ENCODE results near the gene RHBDD3.
A peak's percentile ranks its signal among the peaks of the same experiment; 100 is the strongest.

The RHBDD3 gene

GRCh38 chr22:29267858-29268510 is at the start of gene RHBDD3, which contains the start of gene EWSR1:
TSS of gene RHBDD3 (minus strand) at chr22:29267981. CDS start at chr22:29265626, 2,355 bp downstream.
TSS of gene EWSR1 (plus strand) at chr22:29268268. CDS start at chr22:29268337, 69 bp downstream.
- peak; percentile 82 for DNase-seq (ENCODE audit: low read depth)

GRCh38 chr22:29316141-29316828 is 48.5 kb upstream of the RHBDD3 start:
- DNase-seq (ENCODE audit: low read depth), result no peak

GRCh38 chr22:29315286-29316140 is 47.7 kb upstream of the RHBDD3 start, which contains the start of gene RASL10A:
TSS of gene RASL10A (minus strand) at chr22:29315697. CDS start at chr22:29315246, 451 bp downstream.
- no peak for DNase-seq (ENCODE audit: low read depth)

- DNase-seq (ENCODE audit: low read depth), result no peak
These were observed 46.9 kb upstream of the RHBDD3 start for GRCh38 chr22:29314537-29315285.

GRCh38 chr22:29313576-29314466 is 46.0 kb upstream of the RHBDD3 start:
- no peak for DNase-seq (ENCODE audit: low read depth)

GRCh38 chr22:29313126-29313575 is 45.4 kb upstream of the RHBDD3 start:
- no peak for DNase-seq (ENCODE audit: low read depth)

GRCh38 chr22:29312218-29313125 is 44.7 kb upstream of the RHBDD3 start:
- no peak for DNase-seq (ENCODE audit: low read depth)

GRCh38 chr22:29311464-29312217 is 43.9 kb upstream of the RHBDD3 start:
- no peak for DNase-seq (ENCODE audit: low read depth)

GRCh38 chr22:29310863-29311339 is 43.1 kb upstream of the RHBDD3 start:
- DNase-seq (ENCODE audit: low read depth), result peak; percentile 82

GRCh38 chr22:29310065-29310862 is 42.5 kb upstream of the RHBDD3 start:
- no peak for DNase-seq (ENCODE audit: low read depth)

GRCh38 chr22:29309332-29310064 is 41.7 kb upstream of the RHBDD3 start:
- no peak for DNase-seq (ENCODE audit: low read depth)

GRCh38 chr22:29308791-29309262 is 41.0 kb upstream of the RHBDD3 start:
- DNase-seq (ENCODE audit: low read depth), result no peak

- no peak for DNase-seq (ENCODE audit: low read depth)
These were observed 40.5 kb upstream of the RHBDD3 start for GRCh38 chr22:29308148-29308790.

GRCh38 chr22:29307596-29308147 is 39.9 kb upstream of the RHBDD3 start:
- no peak for DNase-seq (ENCODE audit: low read depth)

- DNase-seq (ENCODE audit: low read depth), result no peak
These were observed 39.2 kb upstream of the RHBDD3 start for GRCh38 chr22:29306835-29307595.

Measured in GM04503 (cell line).